Endothelial cell of umbilical vein (primary cell): ENCODE data around the gene SLC6A7.

ENCODE experiments used
- FOS ChIP-seq: IDR thresholded peaks from 2 replicates; pipeline ENCODE4 v1.6.1; 2011; ENCODE audit warnings: mild to moderate bottlenecking, low read length, moderate library complexity, borderline replicate concordance; ENCODE audit not compliant: insufficient read depth
- JUN ChIP-seq: IDR thresholded peaks from 2 replicates; pipeline ENCODE4 v1.6.1; 2011; ENCODE audit warnings: borderline replicate concordance, low read depth; ENCODE audit not compliant: insufficient read length, insufficient read depth
- MYC ChIP-seq: IDR thresholded peaks from one replicate; pipeline ENCODE4 v1.6.1; 2011; ENCODE audit warnings: mild to moderate bottlenecking, low read depth, low read length
- POLR2A ChIP-seq: IDR thresholded peaks from 2 replicates; pipeline ENCODE4 v1.6.1; 2012; ENCODE audit warnings: low read depth, mild to moderate bottlenecking, control low read depth, low read length
- POLR2AphosphoS5 ChIP-seq: IDR thresholded peaks from 2 replicates; pipeline ENCODE4 v1.6.1; 2012; ENCODE audit warnings: low read depth, mild to moderate bottlenecking, control low read depth, low read length, moderate library complexity; ENCODE audit not compliant: insufficient read depth
- TF ChIP-seq, protein P1 (sequence below), 2 donors: IDR thresholded peaks; 1 replicate in 1 of 2; 2 replicates in 1 of 2; pipeline ENCODE4 v1.5.1; 2011; ENCODE audit warnings: low read length in 2 of 2, mild to moderate bottlenecking in 2 of 2, moderate library complexity in 2 of 2, control low read depth in 1 of 2, inconsistent platforms in 1 of 2, low read depth in 1 of 2; ENCODE audit not compliant: insufficient read depth in 1 of 2; ENCODE audit errors: extremely low read depth in 1 of 2

DNA sequence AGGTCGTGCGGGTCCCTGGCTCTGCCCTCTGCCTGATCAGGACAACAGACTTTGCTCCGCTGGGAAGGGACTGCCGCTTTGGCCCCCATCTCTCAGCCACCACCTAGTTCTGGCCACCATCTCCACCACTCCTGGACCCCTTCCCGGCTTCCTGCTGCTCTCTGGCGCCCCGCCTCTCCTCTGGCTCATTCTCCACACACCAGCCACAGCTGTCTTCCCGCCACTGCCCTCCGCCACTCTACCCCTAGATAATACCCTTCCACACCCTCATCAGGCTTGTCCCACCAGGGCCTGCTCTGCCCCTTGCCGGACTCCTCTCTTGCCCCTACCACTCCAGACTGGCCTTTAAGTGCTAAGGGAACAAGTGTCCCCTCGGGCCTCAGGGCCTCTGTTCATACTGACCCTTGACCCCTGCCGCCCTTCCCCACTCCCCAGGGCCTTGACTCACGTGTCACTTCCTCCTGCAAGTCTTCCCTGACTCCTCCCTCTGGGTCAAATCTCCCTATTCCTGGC is 26.3 kb upstream of the SLC6A7 start:
- TF ChIP-seq FOS (no peak), POLR2A (no peak), JUN (no peak), MYC (no peak), POLR2AphosphoS5 (no peak)
- TF ChIP-seq, protein P1, sequence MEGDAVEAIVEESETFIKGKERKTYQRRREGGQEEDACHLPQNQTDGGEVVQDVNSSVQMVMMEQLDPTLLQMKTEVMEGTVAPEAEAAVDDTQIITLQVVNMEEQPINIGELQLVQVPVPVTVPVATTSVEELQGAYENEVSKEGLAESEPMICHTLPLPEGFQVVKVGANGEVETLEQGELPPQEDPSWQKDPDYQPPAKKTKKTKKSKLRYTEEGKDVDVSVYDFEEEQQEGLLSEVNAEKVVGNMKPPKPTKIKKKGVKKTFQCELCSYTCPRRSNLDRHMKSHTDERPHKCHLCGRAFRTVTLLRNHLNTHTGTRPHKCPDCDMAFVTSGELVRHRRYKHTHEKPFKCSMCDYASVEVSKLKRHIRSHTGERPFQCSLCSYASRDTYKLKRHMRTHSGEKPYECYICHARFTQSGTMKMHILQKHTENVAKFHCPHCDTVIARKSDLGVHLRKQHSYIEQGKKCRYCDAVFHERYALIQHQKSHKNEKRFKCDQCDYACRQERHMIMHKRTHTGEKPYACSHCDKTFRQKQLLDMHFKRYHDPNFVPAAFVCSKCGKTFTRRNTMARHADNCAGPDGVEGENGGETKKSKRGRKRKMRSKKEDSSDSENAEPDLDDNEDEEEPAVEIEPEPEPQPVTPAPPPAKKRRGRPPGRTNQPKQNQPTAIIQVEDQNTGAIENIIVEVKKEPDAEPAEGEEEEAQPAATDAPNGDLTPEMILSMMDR (IDR thresholded peaks at IDR 0.05; ENCODE audit: extremely low read depth in 1 of 2, insufficient read depth in 1 of 2, low read depth in 1 of 2, low read length in 2 of 2): no peak
